Ishikawa (cell line): ENCODE measurements around the gene ZBTB18.

Experiments
- CEBPB ChIP-seq: IDR thresholded peaks from 2 replicates; pipeline ENCODE4 v1.6.1; 2012
- CREB1 ChIP-seq: IDR thresholded peaks from 2 replicates; pipeline ENCODE4 v1.6.1; 2012; ENCODE audit warnings: low read depth
- EGR1 ChIP-seq: IDR thresholded peaks from 2 replicates; pipeline ENCODE4 v1.6.1; 2012
- EP300 ChIP-seq: IDR thresholded peaks from 2 replicates; pipeline ENCODE4 v1.6.1; 2012; ENCODE audit warnings: borderline replicate concordance
- FOXM1 ChIP-seq: IDR thresholded peaks from 2 replicates; pipeline ENCODE4 v1.6.1; 2012; ENCODE audit warnings: low read depth, borderline replicate concordance
- MAX ChIP-seq: IDR thresholded peaks from 2 replicates; pipeline ENCODE4 v1.6.1; 2012
- NFIC ChIP-seq: IDR thresholded peaks from 2 replicates; pipeline ENCODE4 v1.6.1; 2012
- RAD21 ChIP-seq: IDR thresholded peaks from 2 replicates; pipeline ENCODE4 v1.6.1; 2012; ENCODE audit warnings: low read depth
- TAF1 ChIP-seq: IDR thresholded peaks from 2 replicates; pipeline ENCODE4 v1.6.1; 2012; ENCODE audit warnings: low read depth, mild to moderate bottlenecking
- TEAD4 ChIP-seq: IDR thresholded peaks from 2 replicates; pipeline ENCODE4 v1.6.1; 2012
- YY1 ChIP-seq: IDR thresholded peaks from 2 replicates; pipeline ENCODE4 v1.6.1; 2012; ENCODE audit warnings: low read depth
- TF ChIP-seq, protein P1 (sequence below): IDR thresholded peaks from 2 replicates; pipeline ENCODE4 v1.6.1; 2012; ENCODE audit warnings: low read depth, mild to moderate bottlenecking
- TF ChIP-seq, protein P2 (sequence below): IDR thresholded peaks from 2 replicates; pipeline ENCODE4 v1.6.1; 2012

GRCh38 chr1:244089561-244089960, 38.5 kb downstream of the ZBTB18 start:
- TF ChIP-seq TAF1: no peak
- no peak for TF ChIP-seq RAD21
- no peak for TF ChIP-seq TEAD4
- no peak for TF ChIP-seq MAX
- TF ChIP-seq NFIC: no peak
- no peak for TF ChIP-seq FOXM1
- no peak for TF ChIP-seq CEBPB
- no peak for TF ChIP-seq YY1
- TF ChIP-seq, protein P1, sequence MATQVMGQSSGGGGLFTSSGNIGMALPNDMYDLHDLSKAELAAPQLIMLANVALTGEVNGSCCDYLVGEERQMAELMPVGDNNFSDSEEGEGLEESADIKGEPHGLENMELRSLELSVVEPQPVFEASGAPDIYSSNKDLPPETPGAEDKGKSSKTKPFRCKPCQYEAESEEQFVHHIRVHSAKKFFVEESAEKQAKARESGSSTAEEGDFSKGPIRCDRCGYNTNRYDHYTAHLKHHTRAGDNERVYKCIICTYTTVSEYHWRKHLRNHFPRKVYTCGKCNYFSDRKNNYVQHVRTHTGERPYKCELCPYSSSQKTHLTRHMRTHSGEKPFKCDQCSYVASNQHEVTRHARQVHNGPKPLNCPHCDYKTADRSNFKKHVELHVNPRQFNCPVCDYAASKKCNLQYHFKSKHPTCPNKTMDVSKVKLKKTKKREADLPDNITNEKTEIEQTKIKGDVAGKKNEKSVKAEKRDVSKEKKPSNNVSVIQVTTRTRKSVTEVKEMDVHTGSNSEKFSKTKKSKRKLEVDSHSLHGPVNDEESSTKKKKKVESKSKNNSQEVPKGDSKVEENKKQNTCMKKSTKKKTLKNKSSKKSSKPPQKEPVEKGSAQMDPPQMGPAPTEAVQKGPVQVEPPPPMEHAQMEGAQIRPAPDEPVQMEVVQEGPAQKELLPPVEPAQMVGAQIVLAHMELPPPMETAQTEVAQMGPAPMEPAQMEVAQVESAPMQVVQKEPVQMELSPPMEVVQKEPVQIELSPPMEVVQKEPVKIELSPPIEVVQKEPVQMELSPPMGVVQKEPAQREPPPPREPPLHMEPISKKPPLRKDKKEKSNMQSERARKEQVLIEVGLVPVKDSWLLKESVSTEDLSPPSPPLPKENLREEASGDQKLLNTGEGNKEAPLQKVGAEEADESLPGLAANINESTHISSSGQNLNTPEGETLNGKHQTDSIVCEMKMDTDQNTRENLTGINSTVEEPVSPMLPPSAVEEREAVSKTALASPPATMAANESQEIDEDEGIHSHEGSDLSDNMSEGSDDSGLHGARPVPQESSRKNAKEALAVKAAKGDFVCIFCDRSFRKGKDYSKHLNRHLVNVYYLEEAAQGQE: no peak
- TF ChIP-seq EP300: no peak
- TF ChIP-seq EGR1: no peak
- TF ChIP-seq, protein P2, sequence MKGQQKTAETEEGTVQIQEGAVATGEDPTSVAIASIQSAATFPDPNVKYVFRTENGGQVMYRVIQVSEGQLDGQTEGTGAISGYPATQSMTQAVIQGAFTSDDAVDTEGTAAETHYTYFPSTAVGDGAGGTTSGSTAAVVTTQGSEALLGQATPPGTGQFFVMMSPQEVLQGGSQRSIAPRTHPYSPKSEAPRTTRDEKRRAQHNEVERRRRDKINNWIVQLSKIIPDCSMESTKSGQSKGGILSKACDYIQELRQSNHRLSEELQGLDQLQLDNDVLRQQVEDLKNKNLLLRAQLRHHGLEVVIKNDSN: no peak
- no peak for TF ChIP-seq CREB1
